HCT116 (cell line): ENCODE data around the gene SLC35E2B.

ENCODE experiments used
- ATF3 ChIP-seq: IDR thresholded peaks from 2 replicates; pipeline ENCODE4 v1.6.1; 2012
- CTCF ChIP-seq, 3 experiments: fragments of 200-600 bp in 1 of 3; sonication (generic) in 1 of 3; IDR thresholded peaks in 2 of 3; conservative IDR thresholded peaks in 1 of 3; 2 replicates each; pipeline ENCODE4 v1.5.1; 2012 to 2017; ENCODE audit warnings: low read depth in 2 of 3, low read length in 2 of 3, antibody characterized with exemption in 1 of 3, borderline replicate concordance in 1 of 3, control low read depth in 1 of 3, mild to moderate bottlenecking in 1 of 3, mixed read lengths in 1 of 3, mixed run types in 1 of 3, moderate library complexity in 1 of 3; ENCODE audit not compliant: insufficient read depth in 1 of 3
- EZH2 ChIP-seq: fragments of 200-600 bp; sonication (generic); IDR thresholded peaks from 2 replicates; pipeline ENCODE4 v1.6.1; 2017; ENCODE audit warnings: antibody characterized with exemption, mixed run types
- MAX ChIP-seq: IDR thresholded peaks from 2 replicates; pipeline ENCODE4 v1.6.1; 2012
- POLR2A ChIP-seq: IDR thresholded peaks from 2 replicates; pipeline ENCODE4 v1.7.0; 2011; ENCODE audit warnings: borderline replicate concordance; ENCODE audit not compliant: insufficient read depth, insufficient read length; ENCODE audit errors: extremely low read depth
- SIN3A ChIP-seq: IDR thresholded peaks from 2 replicates; pipeline ENCODE4 v1.6.1; 2012; ENCODE audit warnings: low read depth
- ZNF274 ChIP-seq: fragments of 200-500 bp; sonication (Bioruptor generic); IDR thresholded peaks from 2 replicates; pipeline ENCODE4 v1.6.1; 2014; ENCODE audit warnings: mild to moderate bottlenecking, low read depth, low read length, inconsistent platforms
- TF ChIP-seq, protein P1 (sequence below): IDR thresholded peaks from 2 replicates; pipeline ENCODE4 v1.6.1; 2012; ENCODE audit warnings: low read depth

- TF ChIP-seq, protein P1, sequence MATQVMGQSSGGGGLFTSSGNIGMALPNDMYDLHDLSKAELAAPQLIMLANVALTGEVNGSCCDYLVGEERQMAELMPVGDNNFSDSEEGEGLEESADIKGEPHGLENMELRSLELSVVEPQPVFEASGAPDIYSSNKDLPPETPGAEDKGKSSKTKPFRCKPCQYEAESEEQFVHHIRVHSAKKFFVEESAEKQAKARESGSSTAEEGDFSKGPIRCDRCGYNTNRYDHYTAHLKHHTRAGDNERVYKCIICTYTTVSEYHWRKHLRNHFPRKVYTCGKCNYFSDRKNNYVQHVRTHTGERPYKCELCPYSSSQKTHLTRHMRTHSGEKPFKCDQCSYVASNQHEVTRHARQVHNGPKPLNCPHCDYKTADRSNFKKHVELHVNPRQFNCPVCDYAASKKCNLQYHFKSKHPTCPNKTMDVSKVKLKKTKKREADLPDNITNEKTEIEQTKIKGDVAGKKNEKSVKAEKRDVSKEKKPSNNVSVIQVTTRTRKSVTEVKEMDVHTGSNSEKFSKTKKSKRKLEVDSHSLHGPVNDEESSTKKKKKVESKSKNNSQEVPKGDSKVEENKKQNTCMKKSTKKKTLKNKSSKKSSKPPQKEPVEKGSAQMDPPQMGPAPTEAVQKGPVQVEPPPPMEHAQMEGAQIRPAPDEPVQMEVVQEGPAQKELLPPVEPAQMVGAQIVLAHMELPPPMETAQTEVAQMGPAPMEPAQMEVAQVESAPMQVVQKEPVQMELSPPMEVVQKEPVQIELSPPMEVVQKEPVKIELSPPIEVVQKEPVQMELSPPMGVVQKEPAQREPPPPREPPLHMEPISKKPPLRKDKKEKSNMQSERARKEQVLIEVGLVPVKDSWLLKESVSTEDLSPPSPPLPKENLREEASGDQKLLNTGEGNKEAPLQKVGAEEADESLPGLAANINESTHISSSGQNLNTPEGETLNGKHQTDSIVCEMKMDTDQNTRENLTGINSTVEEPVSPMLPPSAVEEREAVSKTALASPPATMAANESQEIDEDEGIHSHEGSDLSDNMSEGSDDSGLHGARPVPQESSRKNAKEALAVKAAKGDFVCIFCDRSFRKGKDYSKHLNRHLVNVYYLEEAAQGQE: no peak
- TF ChIP-seq ZNF274: no peak
- no peak for TF ChIP-seq SIN3A
- TF ChIP-seq CTCF (IDR thresholded peaks at IDR 0.05 in 2 of 3, conservative IDR thresholded peaks at IDR 0.05 in 1 of 3; ENCODE audit: borderline replicate concordance in 1 of 3, insufficient read depth in 1 of 3, low read depth in 2 of 3, low read length in 2 of 3): no peak
- TF ChIP-seq EZH2: no peak
- TF ChIP-seq ATF3: no peak
- TF ChIP-seq POLR2A: no peak
- TF ChIP-seq MAX: no peak
These were observed 79.0 kb downstream of the SLC35E2B start for GRCh38 chr1:1613509-1614082.
